Peyer's patch (tissue), 4 donors: ENCODE data around the gene CALN1.

Experiments
- CTCF ChIP-seq, 6 experiments: fragments of 450-650 bp in 4 of 6; fragments of 200-600 bp in 2 of 6; sonication (generic) in 1 of 6; IDR thresholded peaks; one replicate each; pipeline ENCODE4 v1.5.1; 2017 to 2019; ENCODE audit warnings: antibody characterized with exemption in 6 of 6, mild to moderate bottlenecking in 3 of 6, moderate library complexity in 1 of 6
- POLR2A ChIP-seq, 2 donors: fragments of 450-650 bp; IDR thresholded peaks; one replicate each; pipeline ENCODE4 v1.5.1; 2017; ENCODE audit warnings: antibody characterized with exemption in 2 of 2, mild to moderate bottlenecking in 2 of 2, moderate library complexity in 2 of 2

GRCh38 chr7:71800321-71800720 is 611.8 kb downstream of the CALN1 start:
- TF ChIP-seq POLR2A (IDR thresholded peaks at IDR 0.05) (no peak), CTCF (IDR thresholded peaks at IDR 0.05) (no peak)
